K562 (cell line): ENCODE measurements around the gene PLXNA3. TPM values are rescaled to one million over a fixed set of nuclear protein-coding genes. Genes with fewer than 3 reads are reported as not detected.

ENCODE experiments used
- ADNP ChIP-seq: fragments of 200-800 bp; sonication (Bioruptor generic); IDR thresholded peaks from 2 replicates; pipeline ENCODE4 v1.6.1; 2016; ENCODE audit warnings: missing genetic modification characterization, missing compliant biosample characterization
- CREB1 ChIP-seq, 2 experiments: sonication (generic) in 1 of 2; formaldehyde crosslinking in 1 of 2; IDR thresholded peaks; 2 replicates each; pipeline versions ENCODE4 v1.6.1 to v1.8.0; 2012 to 2022; ENCODE audit warnings: inconsistent platforms in 1 of 2, mild to moderate bottlenecking in 1 of 2, missing genetic modification reagents in 1 of 2, moderate library complexity in 1 of 2
- CTCF ChIP-seq, 3 experiments: IDR thresholded peaks in 2 of 3; conservative IDR thresholded peaks in 1 of 3; 2 replicates each; pipeline ENCODE4 v1.5.1; 2011 to 2012; ENCODE audit warnings: low read length in 3 of 3, mild to moderate bottlenecking in 3 of 3, control low read depth in 2 of 3, improper control_type of control experiment in 1 of 3, inconsistent platforms in 1 of 3, low read depth in 1 of 3, mixed read lengths in 1 of 3, moderate library complexity in 1 of 3; ENCODE audit not compliant: insufficient read depth in 2 of 3
- E2F6 ChIP-seq, 2 experiments: IDR thresholded peaks; 2 replicates each; pipeline ENCODE4 v1.6.1; 2011; ENCODE audit warnings: borderline replicate concordance in 1 of 2, control low read depth in 1 of 2, low read depth in 1 of 2, low read length in 1 of 2, mild to moderate bottlenecking in 1 of 2, mixed read lengths in 1 of 2, moderate library complexity in 1 of 2; ENCODE audit not compliant: insufficient read depth in 1 of 2, insufficient read length in 1 of 2, poor library complexity in 1 of 2, severe bottlenecking in 1 of 2; ENCODE audit errors: extremely low read depth in 1 of 2
- FOXM1 ChIP-seq, 2 experiments: fragments of 450-650 bp in 1 of 2; sonication (generic) in 1 of 2; formaldehyde crosslinking in 1 of 2; IDR thresholded peaks; 2 replicates each; pipeline versions ENCODE4 v1.6.1 to v1.9.0; 2017 to 2022; ENCODE audit warnings: low read depth in 2 of 2, mild to moderate bottlenecking in 2 of 2, missing genetic modification reagents in 1 of 2, moderate library complexity in 1 of 2
- ID3 ChIP-seq, 2 experiments: fragments of 250-450 bp in 1 of 2; fragments of 450-650 bp in 1 of 2; sonication (Bioruptor Pico) in 1 of 2; IDR thresholded peaks; 2 replicates each; pipeline versions ENCODE4 v1.6.1 to v1.8.0; 2016 to 2021; ENCODE audit warnings: mild to moderate bottlenecking in 2 of 2, moderate library complexity in 2 of 2, missing compliant biosample characterization in 1 of 2, missing genetic modification characterization in 1 of 2
- KLF16 ChIP-seq: IDR thresholded peaks from 2 replicates; pipeline ENCODE4 v1.6.1; 2016; ENCODE audit warnings: antibody characterized with exemption
- KLF6 ChIP-seq: fragments of 250-450 bp; sonication (Bioruptor Pico); IDR thresholded peaks from 2 replicates; pipeline ENCODE4 v1.4.0; 2020; ENCODE audit warnings: mild to moderate bottlenecking, moderate library complexity, borderline replicate concordance
- LCOR ChIP-seq: sonication (generic); formaldehyde crosslinking; IDR thresholded peaks from 2 replicates; pipeline ENCODE4 v1.8.0; 2022; ENCODE audit warnings: mild to moderate bottlenecking, missing genetic modification reagents
- MTA1 ChIP-seq: fragments of 450-650 bp; IDR thresholded peaks from 2 replicates; pipeline ENCODE4 v1.6.1; 2017; ENCODE audit warnings: borderline replicate concordance
- POLR2G ChIP-seq: fragments of 200-400 bp; formaldehyde crosslinking; IDR thresholded peaks from 2 replicates; pipeline ENCODE4 v1.6.1; 2017; ENCODE audit warnings: low read depth, mild to moderate bottlenecking, antibody characterized with exemption, low read length, moderate library complexity
- RAD21 ChIP-seq, 2 experiments: fragments of 250-450 bp in 1 of 2; fragments of 450-650 bp in 1 of 2; sonication (Bioruptor Pico) in 1 of 2; formaldehyde crosslinking in 1 of 2; IDR thresholded peaks in 1 of 2; conservative IDR thresholded peaks in 1 of 2; 2 replicates each; pipeline versions ENCODE4 v1.4.0 to v1.8.0; 2020 to 2022; ENCODE audit warnings: mild to moderate bottlenecking in 2 of 2, moderate library complexity in 1 of 2
- USF1 ChIP-seq: sonication (generic); formaldehyde crosslinking; IDR thresholded peaks from 2 replicates; pipeline ENCODE4 v1.9.0; 2022; ENCODE audit warnings: mild to moderate bottlenecking, missing genetic modification reagents
- ZNF561 ChIP-seq: fragments of 450-650 bp; formaldehyde crosslinking; conservative IDR thresholded peaks from 2 replicates; pipeline ENCODE4 v1.4.0; 2020; ENCODE audit warnings: mild to moderate bottlenecking, moderate library complexity
- ZNF740 ChIP-seq, 3 experiments: fragments of 200-800 bp in 1 of 3; sonication (Bioruptor generic) in 1 of 3; sonication (generic) in 1 of 3; formaldehyde crosslinking in 1 of 3; IDR thresholded peaks; 2 replicates each; pipeline versions ENCODE4 v1.6.1 to v1.8.0; 2016 to 2022; ENCODE audit warnings: mild to moderate bottlenecking in 2 of 3, missing compliant biosample characterization in 2 of 3, missing genetic modification characterization in 2 of 3, missing genetic modification reagents in 1 of 3
- polyA plus RNA-seq, 8 experiments: library from polyadenylated mRNA; depleted of rRNA in 4 of 8; stranded (reverse) in 5 of 8; unstranded in 3 of 8; fragments of >200 nt; fragmentation: Nextera tagmentation in 2 of 8; fragmentation: Illumina TruSeq in 1 of 8; extraction: Ambion mirVana in 2 of 8; extraction: Trizol in 1 of 8; gene quantifications; 2 replicates each; pipeline versions ENCODE4 v1.2.1 to v1.2.3, GENCODE V29; 2011 to 2014; ENCODE audit warnings: inconsistent platforms in 1 of 8, missing spikeins in 1 of 8
- total RNA-seq, 7 experiments: library from RNA; depleted of rRNA in 6 of 7; stranded (reverse); fragments of >200 nt in 6 of 7; fragmentation: Illumina TruSeq in 2 of 7; extraction: Trizol in 2 of 7; gene quantifications; 2 replicates each; pipeline versions ENCODE4 v1.2.1 to v1.2.3, GENCODE V29; 2011 to 2021; ENCODE audit warnings: low replicate concordance in 1 of 7

PLXNA3 gene
- total and polyA plus RNA-seq, 9 of the 15 experiments (the other 6 are each of a cell fraction or from before 2014, with no cell fraction given): 0.32 to 47.8 (median 7.5) TPM

- TF ChIP-seq CTCF (IDR thresholded peaks at IDR 0.05 in 2 of 3, conservative IDR thresholded peaks at IDR 0.05 in 1 of 3; ENCODE audit: insufficient read depth in 2 of 3, low read depth in 1 of 3, low read length in 3 of 3): peak in 2 of 3 experiments; percentile 17 to 20; a peak in 2 of 6 replicates
- TF ChIP-seq E2F6 (IDR thresholded peaks at IDR 0.05; ENCODE audit: borderline replicate concordance in 1 of 2, extremely low read depth in 1 of 2, insufficient read depth in 1 of 2, insufficient read length in 1 of 2, low read depth in 1 of 2, low read length in 1 of 2, poor library complexity in 1 of 2, severe bottlenecking in 1 of 2): peak; percentile 56 to 80
- 0 out of 2 replicates have a peak, but pooled peaks have one; percentile 45 for TF ChIP-seq ZNF740 (CRISPR knock-in tag; IDR thresholded peaks at IDR 0.05)
- no peak for TF ChIP-seq ZNF740 (tag; IDR thresholded peaks at IDR 0.05)
- TF ChIP-seq POLR2G: peak; percentile 86
- no peak for TF ChIP-seq KLF6
- no peak for TF ChIP-seq ZNF561 (CRISPR knock-in tag)
- peak; percentile 50; the same call in 1 of the 2 replicates for TF ChIP-seq LCOR (CRISPR knock-in tag)
- 0 out of 4 replicates have a peak, but pooled peaks of 1 of the 2 experiments have one; percentile 7 for TF ChIP-seq RAD21 (CRISPR knock-in tag; conservative IDR thresholded peaks at IDR 0.05 in 1 of 2, IDR thresholded peaks at IDR 0.05 in 1 of 2)
- TF ChIP-seq MTA1: no peak
- TF ChIP-seq CREB1 (IDR thresholded peaks at IDR 0.05): peak; percentile 39; the same call in 1 of the 2 replicates
- TF ChIP-seq CREB1 (CRISPR knock-in tag; IDR thresholded peaks at IDR 0.05): peak; percentile 74
- TF ChIP-seq ID3 (CRISPR knock-in tag; IDR thresholded peaks at IDR 0.05): no peak
- peak; percentile 44; the same call in 1 of the 2 replicates for TF ChIP-seq ID3 (tag; IDR thresholded peaks at IDR 0.05)
- peak; percentile 94 for TF ChIP-seq USF1 (CRISPR knock-in tag)
- TF ChIP-seq FOXM1 (IDR thresholded peaks at IDR 0.05; ENCODE audit: low read depth): 0 out of 2 replicates have a peak, but pooled peaks have one; percentile 18
- no peak for TF ChIP-seq FOXM1 (CRISPR knock-in tag; IDR thresholded peaks at IDR 0.05; ENCODE audit: low read depth)
- TF ChIP-seq KLF16: no peak
- TF ChIP-seq ADNP: no peak
Observed at GRCh38 chrX:154428176-154429171, 29.6 kb upstream of the PLXNA3 start, which contains the start of gene ATP6AP1 (continued).
